ENCODE results near the gene TTLL7.
A peak's percentile ranks its signal among the peaks of the same experiment; 100 is the strongest.

DNA sequence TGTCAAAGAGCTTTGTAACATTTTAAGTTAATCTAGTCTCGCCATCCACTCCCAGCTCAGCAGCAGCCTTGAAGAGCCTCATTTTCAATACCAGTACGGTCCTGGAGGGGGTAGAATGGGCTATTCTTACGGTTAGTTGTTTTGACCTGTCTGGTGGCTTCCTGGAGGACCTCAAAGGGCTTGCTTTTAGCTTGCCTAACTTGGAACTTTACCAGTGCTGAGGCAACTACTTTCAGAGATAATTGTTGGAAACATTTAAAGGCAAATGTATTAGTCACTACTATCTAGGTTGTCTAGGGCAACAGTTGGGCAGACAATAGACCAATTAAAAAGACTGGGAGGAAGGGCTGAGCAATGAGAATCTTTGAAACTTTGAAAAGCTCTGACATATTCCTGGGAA is 56.0 kb downstream of the TTLL7 start:
- TF ChIP-seq, protein P1, sequence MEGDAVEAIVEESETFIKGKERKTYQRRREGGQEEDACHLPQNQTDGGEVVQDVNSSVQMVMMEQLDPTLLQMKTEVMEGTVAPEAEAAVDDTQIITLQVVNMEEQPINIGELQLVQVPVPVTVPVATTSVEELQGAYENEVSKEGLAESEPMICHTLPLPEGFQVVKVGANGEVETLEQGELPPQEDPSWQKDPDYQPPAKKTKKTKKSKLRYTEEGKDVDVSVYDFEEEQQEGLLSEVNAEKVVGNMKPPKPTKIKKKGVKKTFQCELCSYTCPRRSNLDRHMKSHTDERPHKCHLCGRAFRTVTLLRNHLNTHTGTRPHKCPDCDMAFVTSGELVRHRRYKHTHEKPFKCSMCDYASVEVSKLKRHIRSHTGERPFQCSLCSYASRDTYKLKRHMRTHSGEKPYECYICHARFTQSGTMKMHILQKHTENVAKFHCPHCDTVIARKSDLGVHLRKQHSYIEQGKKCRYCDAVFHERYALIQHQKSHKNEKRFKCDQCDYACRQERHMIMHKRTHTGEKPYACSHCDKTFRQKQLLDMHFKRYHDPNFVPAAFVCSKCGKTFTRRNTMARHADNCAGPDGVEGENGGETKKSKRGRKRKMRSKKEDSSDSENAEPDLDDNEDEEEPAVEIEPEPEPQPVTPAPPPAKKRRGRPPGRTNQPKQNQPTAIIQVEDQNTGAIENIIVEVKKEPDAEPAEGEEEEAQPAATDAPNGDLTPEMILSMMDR (IDR thresholded peaks at IDR 0.05): peak in 1 of 6 experiments; percentile 31
- TF ChIP-seq POLR2A (IDR thresholded peaks at IDR 0.05): no peak

Data from esophagus squamous epithelium (tissue), 4 donors.